GM12801 (cell line): ENCODE measurements around the gene TOB2.

Experiments
- TF ChIP-seq, protein P1 (sequence below): IDR thresholded peaks from one replicate; pipeline ENCODE4 v1.5.1; 2011; ENCODE audit warnings: control low read depth; ENCODE audit not compliant: insufficient read length; ENCODE audit errors: extremely low read depth

The TOB2 gene

GRCh38 chr22:41442240-41442792 lies 4.3 kb downstream of the TOB2 start:
- TF ChIP-seq, protein P1, sequence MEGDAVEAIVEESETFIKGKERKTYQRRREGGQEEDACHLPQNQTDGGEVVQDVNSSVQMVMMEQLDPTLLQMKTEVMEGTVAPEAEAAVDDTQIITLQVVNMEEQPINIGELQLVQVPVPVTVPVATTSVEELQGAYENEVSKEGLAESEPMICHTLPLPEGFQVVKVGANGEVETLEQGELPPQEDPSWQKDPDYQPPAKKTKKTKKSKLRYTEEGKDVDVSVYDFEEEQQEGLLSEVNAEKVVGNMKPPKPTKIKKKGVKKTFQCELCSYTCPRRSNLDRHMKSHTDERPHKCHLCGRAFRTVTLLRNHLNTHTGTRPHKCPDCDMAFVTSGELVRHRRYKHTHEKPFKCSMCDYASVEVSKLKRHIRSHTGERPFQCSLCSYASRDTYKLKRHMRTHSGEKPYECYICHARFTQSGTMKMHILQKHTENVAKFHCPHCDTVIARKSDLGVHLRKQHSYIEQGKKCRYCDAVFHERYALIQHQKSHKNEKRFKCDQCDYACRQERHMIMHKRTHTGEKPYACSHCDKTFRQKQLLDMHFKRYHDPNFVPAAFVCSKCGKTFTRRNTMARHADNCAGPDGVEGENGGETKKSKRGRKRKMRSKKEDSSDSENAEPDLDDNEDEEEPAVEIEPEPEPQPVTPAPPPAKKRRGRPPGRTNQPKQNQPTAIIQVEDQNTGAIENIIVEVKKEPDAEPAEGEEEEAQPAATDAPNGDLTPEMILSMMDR, result no peak

GRCh38 chr22:41437198-41437597 lies 9.4 kb downstream of the TOB2 start:
- TF ChIP-seq, protein P1, result no peak

DNA sequence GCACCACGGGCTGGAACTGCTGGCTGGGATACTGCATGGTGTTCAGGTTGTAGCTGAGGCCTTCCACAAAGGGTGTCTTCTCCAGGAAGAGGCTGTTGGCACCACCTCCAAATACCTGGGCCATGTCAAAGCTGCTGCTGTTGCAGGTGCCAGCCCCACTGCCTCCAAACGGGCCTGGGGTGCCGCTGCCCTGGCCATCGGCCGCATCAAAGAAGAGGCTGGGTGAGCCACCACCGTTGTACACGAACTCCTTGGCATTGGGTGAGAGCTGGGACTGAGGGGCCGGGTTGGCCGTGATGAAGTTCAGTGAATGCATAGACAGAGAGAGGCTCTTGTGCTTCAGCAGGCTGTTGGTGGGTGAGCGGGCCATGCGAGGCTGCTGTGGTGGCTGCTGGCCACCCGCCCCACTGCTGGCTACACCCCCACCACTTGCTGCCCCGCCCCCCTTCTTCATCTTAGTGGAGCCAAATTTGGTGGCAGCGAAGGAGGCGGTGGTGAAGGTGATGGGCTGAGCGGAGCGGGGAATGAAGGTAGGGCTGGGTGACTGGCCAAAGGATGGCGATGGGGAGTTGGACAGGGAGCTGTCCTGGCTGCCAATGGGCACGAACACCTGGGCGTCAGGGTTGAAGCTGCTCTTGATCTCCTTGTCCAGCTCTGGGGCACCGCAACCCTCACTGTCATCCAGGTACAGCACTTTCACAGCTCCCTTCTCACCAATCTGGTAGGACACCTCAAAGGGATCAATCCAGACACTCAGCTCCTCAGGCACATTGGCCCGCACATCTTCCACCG lies 10.1 kb downstream of the TOB2 start:
- TF ChIP-seq, protein P1, result no peak

DNA sequence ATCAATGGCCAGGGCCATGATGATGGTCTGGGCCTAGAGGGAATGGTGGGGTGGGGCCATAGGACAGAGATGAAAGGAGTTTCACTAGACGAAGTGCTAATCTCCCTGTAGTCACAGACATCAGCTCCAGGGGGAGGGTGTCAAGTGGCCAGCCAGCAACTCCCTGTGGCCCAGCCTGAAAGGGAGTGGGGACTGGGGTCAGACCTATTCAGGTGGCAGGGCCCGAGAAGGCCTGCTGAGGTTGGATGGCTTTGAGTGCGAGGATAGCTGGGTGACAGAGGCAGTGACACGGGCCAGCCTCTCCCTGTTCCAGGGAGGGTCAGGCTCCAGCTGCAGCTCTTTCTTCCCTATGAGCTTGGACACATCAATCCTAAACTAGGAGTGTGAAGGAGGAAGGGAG lies 11.0 kb downstream of the TOB2 start:
- TF ChIP-seq, protein P1, result no peak

DNA sequence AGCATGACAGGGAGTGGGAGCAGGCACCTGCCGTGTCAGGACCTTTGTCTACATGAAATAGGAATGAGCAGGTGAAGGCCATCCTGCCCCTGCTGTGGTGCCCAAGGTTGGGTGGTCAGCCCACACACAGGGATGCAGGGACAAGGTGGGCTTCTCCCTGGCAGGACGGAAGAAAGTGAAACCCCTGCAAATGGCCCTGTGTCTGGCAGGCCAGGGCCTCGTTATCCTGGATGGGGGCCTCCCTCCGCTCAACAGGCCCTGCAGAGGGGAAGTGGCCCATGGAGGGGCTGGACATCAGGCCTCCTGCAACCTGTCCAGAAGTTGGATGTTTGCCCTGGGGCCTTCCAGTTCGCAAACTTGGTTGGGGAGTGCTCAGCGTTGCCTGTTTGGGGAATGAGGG lies 14.9 kb downstream of the TOB2 start:
- TF ChIP-seq, protein P1, result no peak

DNA sequence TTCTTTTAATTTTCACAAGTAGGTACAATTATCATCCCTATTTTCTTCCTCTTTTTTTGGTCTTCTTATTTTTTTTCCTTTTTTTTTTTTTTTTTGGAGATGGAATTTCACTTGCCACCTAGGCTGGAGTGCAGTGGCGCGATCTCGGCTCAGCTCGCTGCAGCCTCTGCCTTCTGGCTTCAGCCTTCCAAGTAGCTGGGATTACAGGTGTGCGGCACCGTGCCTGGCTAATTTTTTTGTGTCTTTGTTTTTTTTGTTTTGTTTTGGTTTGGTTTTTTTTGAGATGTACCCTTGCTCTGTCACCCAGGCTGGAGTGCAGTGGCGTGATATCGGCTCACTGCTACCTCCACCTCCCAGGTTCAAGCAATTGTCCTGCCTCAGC lies 16.7 kb downstream of the TOB2 start:
- TF ChIP-seq, protein P1, result no peak

DNA sequence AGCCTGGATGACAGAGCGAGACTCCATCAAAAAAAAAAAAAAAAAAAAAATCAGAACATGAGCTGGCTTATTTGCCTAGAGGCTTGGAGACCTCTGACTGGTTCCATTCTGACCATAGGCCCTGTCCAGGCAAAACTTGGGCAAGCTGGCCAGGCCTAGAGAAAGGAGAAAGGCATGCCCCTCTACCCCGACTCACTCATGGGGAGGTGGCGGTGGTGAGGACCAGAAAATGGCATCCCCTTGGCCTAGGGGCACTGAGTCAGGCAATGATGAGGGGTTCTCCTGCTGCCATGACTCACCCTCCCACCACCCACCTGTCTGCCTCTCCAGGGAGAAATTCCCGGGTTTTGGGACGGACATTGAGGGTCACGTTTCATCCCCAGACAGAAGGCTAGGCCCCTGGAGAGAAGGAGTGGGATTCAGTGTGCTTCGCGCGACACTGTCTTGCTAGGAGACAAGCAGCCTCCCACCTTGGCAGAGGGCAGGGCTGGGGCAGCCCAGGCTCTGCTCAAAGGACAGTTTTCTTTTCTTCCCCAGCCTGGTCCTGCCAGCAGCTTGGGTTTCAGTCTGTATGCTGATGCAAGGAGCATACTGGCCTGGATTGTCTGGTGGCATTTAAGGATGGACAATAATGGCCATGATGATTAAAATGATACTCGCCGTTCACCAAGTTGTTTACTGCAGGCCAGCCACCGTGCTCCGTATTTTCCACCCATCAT lies 17.2 kb downstream of the TOB2 start:
- TF ChIP-seq, protein P1, result no peak
